Aorta (tissue), 5 donors: ENCODE results near the gene TNFSF10. TPM values are rescaled to one million over a fixed set of nuclear protein-coding genes. Genes with fewer than 3 reads are reported as not detected.
"Not testable (repeated sequence)": the region's sequence is repeated elsewhere in the genome, so short reads cannot be mapped to it uniquely, and the experiment has no call there.

Experiments
- ATAC-seq: fragments of 200-7000 bp; cut with Tn5 transposase; one replicate; pipeline ENCODE4 v1.9.1; 2022; ENCODE audit warnings: moderate library complexity; ENCODE audit not compliant: low FRiP score
- DNase-seq, 2 donors: peaks; one replicate each; pipeline ENCODE4 v3.0.0-alpha.2; 2020
- H3K27ac ChIP-seq, 2 donors: one replicate each; pipeline ENCODE4 v1.5.1; 2013; ENCODE audit warnings: low read length in 2 of 2, mild to moderate bottlenecking in 2 of 2, moderate library complexity in 2 of 2, control low read depth in 1 of 2, inconsistent platforms in 1 of 2, low read depth in 1 of 2
- H3K27me3 ChIP-seq, 2 donors: one replicate each; pipeline ENCODE4 v1.6.1; 2013; ENCODE audit warnings: control low read depth in 1 of 2, low read length in 1 of 2, mild to moderate bottlenecking in 1 of 2, moderate library complexity in 1 of 2; ENCODE audit not compliant: insufficient read depth in 2 of 2, control insufficient read depth in 1 of 2
- H3K36me3 ChIP-seq, 2 donors: one replicate each; pipeline ENCODE4 v1.6.1; 2013; ENCODE audit warnings: control low read depth in 1 of 2, low read length in 1 of 2, mild to moderate bottlenecking in 1 of 2; ENCODE audit not compliant: insufficient read depth in 2 of 2, control insufficient read depth in 1 of 2
- H3K4me1 ChIP-seq, 2 donors: one replicate each; pipeline ENCODE4 v1.6.1; 2013; ENCODE audit warnings: low read length in 2 of 2, control low read depth in 1 of 2, mild to moderate bottlenecking in 1 of 2, moderate library complexity in 1 of 2; ENCODE audit not compliant: insufficient read depth in 2 of 2, control insufficient read depth in 1 of 2
- H3K4me3 ChIP-seq, 2 donors: one replicate each; pipeline ENCODE4 v1.5.1; 2013; ENCODE audit warnings: low read length in 2 of 2, control low read depth in 1 of 2, mild to moderate bottlenecking in 1 of 2
- H3K9me3 ChIP-seq: one replicate; pipeline ENCODE4 v1.6.1; 2013; ENCODE audit warnings: mild to moderate bottlenecking, low read length; ENCODE audit not compliant: control insufficient read depth
- WGBS, 2 donors: extraction: QIAGEN DNeasy Blood & Tissue Kit; methylation state at CpG; one replicate each; pipeline ENCODE4 v1.1.7; 2013; 5-methylcytosine and 5-hydroxymethylcytosine counted together
- intact Hi-C, 2 donors: fragments of 100-400 bp; cut with DNase I; formaldehyde crosslinking; loops; one replicate each; pipeline versions ENCODE4 v1.14.2 to v1.15.0; 2022
- long read RNA-seq, 2 donors: library from polyadenylated mRNA; unstranded; transcript quantifications; one replicate each; pipeline ENCODE4 v2.0.0, GENCODE V29; 2020 to 2021
- polyA plus RNA-seq, 2 donors: library from polyadenylated mRNA; stranded (reverse); fragments of 200-250 nt; gene quantifications; one replicate each; pipeline ENCODE4 v1.2.3, GENCODE V29; 2013
- total RNA-seq, 2 donors: library from RNA; stranded (reverse); fragmentation: NEBNext Ultra II Directional; extraction: Animal tissue kit (Norgen Biotek cat#: 25700); gene quantifications; one replicate each; pipeline ENCODE4 v1.2.1, GENCODE V29; 2021
- donor health status: healthy with polysubstance abuse.
- donor health status: Bipolar disorder and iron deficiency.
- donor health status: DM: no; HTN: no; CAD: no.
- donor health status: DM: no; HTN: no; CAD: no.
- donor health status: DM: yes; HTN: yes; CAD: no.

TNFSF10 gene
- 10 to 100 TPM; 16.5 to 53.3 TPM for total RNA-seq
- polyA plus RNA-seq: 1 to 10 TPM; 2.7 to 8.0 TPM
- long read RNA-seq, donor 1, transcript TNFSF10-201 (5 exons, 1,953 nt): major isoform, 15 of 15 reads
- long read RNA-seq, donor 1, partial matches to known transcripts: 0 of 15 reads
- long read RNA-seq, donor 1, other reads (novel, unspliced or antisense): 0 of 15 reads
- long read RNA-seq, donor 2, transcript TNFSF10-201 (5 exons, 1,953 nt): major isoform, 13 of 20 reads
- long read RNA-seq, donor 2, partial matches to known transcripts: 2 of 20 reads
- long read RNA-seq, donor 2, other reads (novel, unspliced or antisense): 5 of 20 reads

GRCh38 chr3:172522871-172523818 is at the start of gene TNFSF10:
Gene TNFSF10, minus strand, starts transcription at chr3:172523430. Its CDS starts 46 bp downstream, at chr3:172523384.
- intact Hi-C loops: no loop called here
- no peaks in the 10 kb centered on the region for H3K27me3 ChIP-seq
- peak in 1 of 2 donors; percentile 80 for DNase-seq
- WGBS, 2 donors: 41 to 48% methylated on average over 9 of the region's 9 CpGs
- no peaks in the 10 kb centered on the region for H3K9me3 ChIP-seq
- H3K4me1 ChIP-seq: peaks cover 0 to 3% of the 10 kb centered on the region in 2 donors
- H3K4me3 ChIP-seq: no peak within 1 kb of the TSS
- H3K36me3 ChIP-seq: no peaks in the 10 kb centered on the region
- H3K27ac ChIP-seq: no peak within 1 kb of the TSS
- peak; percentile 92 for ATAC-seq

- intact Hi-C loops: no loop called here
- DNase-seq: no peak
- H3K36me3 ChIP-seq: no peaks in the 10 kb centered on the region
- no peaks in the 10 kb centered on the region for H3K27me3 ChIP-seq
- H3K9me3 ChIP-seq: no peaks in the 10 kb centered on the region
- 85 to 89% methylated on average over 4 of the region's 4 CpGs for WGBS, 2 donors
- ATAC-seq: no peak
- H3K27ac ChIP-seq: no peak overlapping the region
- no peaks in the 10 kb centered on the region for H3K4me1 ChIP-seq
- no peak overlapping the region for H3K4me3 ChIP-seq
These were observed 46.1 kb upstream of the TNFSF10 start for GRCh38 chr3:172569128-172570008.

- H3K9me3 ChIP-seq: no peaks in the 10 kb centered on the region
- no peaks in the 10 kb centered on the region for H3K4me1 ChIP-seq
- ATAC-seq (no peak), DNase-seq (no peak)
- no peaks in the 10 kb centered on the region for H3K27me3 ChIP-seq
- H3K36me3 ChIP-seq: no peaks in the 10 kb centered on the region
- 68 to 70% methylated on average over 2 of the region's 2 CpGs for WGBS, 2 donors
- H3K27ac ChIP-seq: no peak overlapping the region
- H3K4me3 ChIP-seq: no peak overlapping the region
- intact Hi-C loops: no loop called here
These were observed 45.5 kb upstream of the TNFSF10 start for GRCh38 chr3:172568701-172569100.

- H3K27me3 ChIP-seq, H3K9me3 ChIP-seq, H3K4me1 ChIP-seq, DNase-seq, intact Hi-C loops, H3K36me3 ChIP-seq, ATAC-seq, H3K27ac ChIP-seq, H3K4me3 ChIP-seq: not testable (repeated sequence)
- 92 to 95% methylated on average over 2 of the region's 2 CpGs for WGBS, 2 donors
These were observed 43.6 kb upstream of the TNFSF10 start for GRCh38 chr3:172566785-172567184.

GRCh38 chr3:172564499-172564898 is 41.3 kb upstream of the TNFSF10 start:
- DNase-seq (no peak), ATAC-seq (no peak)
- Histone ChIP-seq H3K4me1 (no peaks in the 10 kb centered on the region), H3K4me3 (no peak overlapping the region), H3K27ac (no peak overlapping the region), H3K27me3 (no peaks in the 10 kb centered on the region), H3K36me3 (no peaks in the 10 kb centered on the region), H3K9me3 (no peaks in the 10 kb centered on the region)
- intact Hi-C loops: no loop called here
- WGBS, 2 donors: 92% methylated on average over 5 of the region's 5 CpGs

- H3K9me3 ChIP-seq: no peaks in the 10 kb centered on the region
- no peaks in the 10 kb centered on the region for H3K4me1 ChIP-seq
- intact Hi-C loops: no loop called here
- H3K36me3 ChIP-seq: no peaks in the 10 kb centered on the region
- DNase-seq (no peak), ATAC-seq (peak; percentile 92)
- no peaks in the 10 kb centered on the region for H3K27me3 ChIP-seq
- no peak overlapping the region for H3K27ac ChIP-seq
- WGBS, 2 donors: 11% methylated on average over 8 of the region's 8 CpGs
- H3K4me3 ChIP-seq: no peak overlapping the region
These were observed 39.9 kb upstream of the TNFSF10 start for GRCh38 chr3:172562871-172563865.

GRCh38 chr3:172561897-172562640 is 38.8 kb upstream of the TNFSF10 start:
- no peaks in the 10 kb centered on the region for H3K9me3 ChIP-seq
- peaks cover 0 to 4% of the 10 kb centered on the region in 2 donors for H3K4me1 ChIP-seq
- 90 to 93% methylated on average over 12 of the region's 12 CpGs for WGBS, 2 donors
- intact Hi-C loops: no loop called here
- H3K36me3 ChIP-seq: no peaks in the 10 kb centered on the region
- no peak for ATAC-seq
- peak in 1 of 2 donors; percentile 43 for DNase-seq
- no peak overlapping the region for H3K4me3 ChIP-seq
- no peak overlapping the region for H3K27ac ChIP-seq
- no peaks in the 10 kb centered on the region for H3K27me3 ChIP-seq
